Measurements from ENCODE around the gene ITGA1.

DNA sequence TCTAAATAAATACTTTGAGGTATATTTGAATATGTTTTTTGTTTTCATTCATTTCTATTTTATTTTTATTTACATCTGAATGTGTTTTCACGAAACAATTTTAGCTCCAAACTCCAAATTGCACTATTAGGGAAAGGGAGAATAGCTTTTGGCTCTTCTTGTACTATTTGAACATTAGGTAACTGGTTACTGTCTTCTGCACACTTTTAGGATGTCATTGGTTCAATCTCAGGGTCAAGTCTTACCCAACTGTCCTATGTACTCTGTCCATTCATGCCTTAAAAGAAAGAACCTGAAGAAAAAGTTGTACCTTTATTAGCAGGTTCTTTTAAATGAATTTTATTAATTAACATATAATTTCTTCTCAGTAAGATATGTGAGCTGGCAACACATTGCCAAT lies 51.6 kb downstream of the ITGA1 start:
- TF ChIP-seq, protein P1, sequence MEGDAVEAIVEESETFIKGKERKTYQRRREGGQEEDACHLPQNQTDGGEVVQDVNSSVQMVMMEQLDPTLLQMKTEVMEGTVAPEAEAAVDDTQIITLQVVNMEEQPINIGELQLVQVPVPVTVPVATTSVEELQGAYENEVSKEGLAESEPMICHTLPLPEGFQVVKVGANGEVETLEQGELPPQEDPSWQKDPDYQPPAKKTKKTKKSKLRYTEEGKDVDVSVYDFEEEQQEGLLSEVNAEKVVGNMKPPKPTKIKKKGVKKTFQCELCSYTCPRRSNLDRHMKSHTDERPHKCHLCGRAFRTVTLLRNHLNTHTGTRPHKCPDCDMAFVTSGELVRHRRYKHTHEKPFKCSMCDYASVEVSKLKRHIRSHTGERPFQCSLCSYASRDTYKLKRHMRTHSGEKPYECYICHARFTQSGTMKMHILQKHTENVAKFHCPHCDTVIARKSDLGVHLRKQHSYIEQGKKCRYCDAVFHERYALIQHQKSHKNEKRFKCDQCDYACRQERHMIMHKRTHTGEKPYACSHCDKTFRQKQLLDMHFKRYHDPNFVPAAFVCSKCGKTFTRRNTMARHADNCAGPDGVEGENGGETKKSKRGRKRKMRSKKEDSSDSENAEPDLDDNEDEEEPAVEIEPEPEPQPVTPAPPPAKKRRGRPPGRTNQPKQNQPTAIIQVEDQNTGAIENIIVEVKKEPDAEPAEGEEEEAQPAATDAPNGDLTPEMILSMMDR (IDR thresholded peaks at IDR 0.05): no peak
- TF ChIP-seq POLR2A (IDR thresholded peaks at IDR 0.05): no peak
